Effector CD4-positive, alpha-beta T cell (primary cell): ENCODE results near the gene ZFHX3.
"Not testable (repeated sequence)": the region's sequence is repeated elsewhere in the genome, so short reads cannot be mapped to it uniquely, and the experiment has no call there.

Experiments used
- DNase-seq: peaks from one replicate; pipeline ENCODE4 v3.0.0-alpha.2; 2020

ZFHX3 gene

DNA sequence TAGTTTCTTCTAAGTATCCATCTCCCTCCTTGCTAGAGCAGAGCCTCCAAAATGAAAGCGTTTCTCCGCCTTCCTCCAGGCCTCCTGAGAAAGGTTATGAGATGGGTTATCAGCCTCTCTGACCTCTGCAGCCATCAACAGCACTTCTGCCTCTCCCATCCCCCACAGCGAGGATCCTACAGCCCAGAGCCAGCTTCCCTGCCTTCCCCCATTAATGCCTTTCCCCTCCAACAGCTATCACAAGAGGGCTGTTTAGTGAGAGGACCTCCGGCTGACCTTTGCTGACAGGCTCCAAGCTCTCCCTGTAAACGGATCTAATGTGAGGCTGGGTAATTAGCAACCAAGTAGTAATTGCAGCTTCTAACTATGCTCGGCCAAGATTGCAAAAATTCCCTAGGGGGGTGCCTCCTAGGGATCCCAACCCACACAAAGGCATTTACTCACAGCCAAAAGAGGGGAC, 55.8 kb downstream of the ZFHX3 start:
- DNase-seq: no peak

DNA sequence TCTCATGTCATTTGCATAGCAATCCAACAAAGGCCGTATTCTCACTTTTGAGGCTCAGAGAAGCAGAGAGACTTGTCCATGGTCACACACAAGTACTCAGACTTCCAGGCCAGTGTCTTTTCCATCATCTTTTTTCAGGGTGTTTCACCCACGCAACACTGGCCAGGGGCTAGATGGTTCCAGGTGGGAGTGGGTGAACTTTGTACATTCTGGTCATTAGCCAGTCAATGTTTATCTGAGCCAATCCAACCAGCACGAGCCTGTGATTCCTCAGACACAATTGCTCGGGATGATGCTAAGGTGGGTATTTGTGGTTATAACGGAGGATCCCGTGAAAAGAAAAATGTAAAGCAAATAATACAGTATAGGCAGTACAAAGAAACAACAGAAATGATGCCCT, 56.3 kb downstream of the ZFHX3 start:
- DNase-seq: no peak

GRCh38 chr16:72991211-72991610, 56.7 kb downstream of the ZFHX3 start:
- DNase-seq: no peak

DNA sequence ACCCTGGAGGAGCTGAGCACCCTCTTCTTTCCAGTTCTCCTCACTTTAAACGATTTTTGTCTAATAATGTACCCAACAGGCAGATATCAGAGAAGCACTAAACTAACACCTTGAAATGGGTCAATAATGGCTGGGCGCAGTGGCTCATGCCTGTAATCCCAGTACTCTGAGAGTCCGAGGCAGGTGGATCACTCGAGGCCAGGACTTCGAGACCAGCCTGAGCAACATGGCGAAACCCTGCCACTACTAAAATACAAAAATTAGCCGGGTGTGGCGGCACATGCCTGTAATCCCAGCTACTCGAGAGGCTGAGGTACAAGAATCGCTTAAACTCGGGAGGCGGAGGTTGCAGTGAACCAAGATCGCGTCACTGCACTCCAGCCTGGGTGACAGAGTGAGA, 57.4 kb downstream of the ZFHX3 start:
- DNase-seq: no peak

- no peak for DNase-seq
These were observed 58.1 kb downstream of the ZFHX3 start for GRCh38 chr16:72989579-72990551.

- DNase-seq: not testable (repeated sequence)
These were observed 58.7 kb downstream of the ZFHX3 start for GRCh38 chr16:72989203-72989578.

GRCh38 chr16:72988569-72988968, 59.4 kb downstream of the ZFHX3 start:
- DNase-seq: no peak

DNA sequence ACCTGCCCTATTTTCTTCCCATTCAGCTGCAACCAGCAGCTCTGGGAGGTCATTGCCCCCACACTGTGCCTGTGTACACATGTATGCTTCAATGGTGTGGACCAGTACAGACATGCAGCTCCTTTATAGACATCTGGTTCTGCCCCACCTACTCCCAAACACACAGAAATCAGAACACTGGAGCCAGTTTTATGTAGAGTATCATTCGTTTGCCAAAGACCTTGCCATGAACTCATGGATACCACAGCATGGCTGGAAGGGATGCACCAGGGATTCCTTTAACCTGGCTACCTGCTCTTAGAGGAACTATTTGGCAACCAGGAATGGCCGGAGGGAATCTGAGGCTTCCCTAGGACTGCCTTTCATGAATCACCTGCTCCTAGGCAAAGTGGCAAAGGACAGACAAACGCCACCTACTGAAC, 60.4 kb downstream of the ZFHX3 start:
- no peak for DNase-seq

GRCh38 chr16:72985995-72986394, 61.9 kb downstream of the ZFHX3 start:
- no peak for DNase-seq

DNA sequence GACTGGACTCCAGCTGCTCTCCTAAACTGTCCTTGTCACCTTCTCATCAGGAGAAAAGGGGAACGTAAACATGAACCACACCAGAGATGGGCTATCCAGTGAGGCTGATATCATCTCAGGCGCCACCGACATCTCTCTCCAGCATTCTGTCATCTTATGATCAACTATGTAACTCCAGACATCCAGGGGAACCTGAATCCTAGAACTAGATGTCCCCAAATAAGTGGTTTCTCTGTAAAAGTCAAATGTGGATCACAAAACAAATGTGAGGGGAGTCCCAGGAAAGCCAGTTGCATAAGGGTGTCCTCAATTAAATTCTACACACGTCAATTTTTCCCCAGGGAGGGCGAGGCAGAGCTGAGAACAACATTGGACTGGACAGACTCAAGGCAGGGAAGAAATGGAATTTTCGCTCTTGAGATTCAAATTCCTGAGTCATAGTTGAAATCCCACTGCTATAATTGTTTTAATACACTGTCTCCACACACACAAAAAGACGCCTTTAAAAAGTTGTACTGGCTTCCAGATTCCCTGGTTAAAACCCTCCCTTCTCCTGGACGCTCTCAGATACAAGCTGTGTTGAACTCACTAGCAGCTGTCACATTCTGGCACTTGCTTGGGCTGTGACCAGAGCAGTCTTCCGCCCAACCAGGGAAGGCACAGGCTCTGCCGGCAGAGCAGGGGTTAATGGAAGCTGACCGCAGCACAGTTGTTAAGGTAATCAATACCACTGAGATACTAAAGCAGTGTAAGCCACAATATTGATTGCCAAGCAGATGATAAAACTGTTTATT, 62.6 kb downstream of the ZFHX3 start:
- DNase-seq: no peak

GRCh38 chr16:72983728-72984350, 64.1 kb downstream of the ZFHX3 start:
- DNase-seq: no peak

- no peak for DNase-seq
These were observed 64.7 kb downstream of the ZFHX3 start for GRCh38 chr16:72983241-72983640.

DNA sequence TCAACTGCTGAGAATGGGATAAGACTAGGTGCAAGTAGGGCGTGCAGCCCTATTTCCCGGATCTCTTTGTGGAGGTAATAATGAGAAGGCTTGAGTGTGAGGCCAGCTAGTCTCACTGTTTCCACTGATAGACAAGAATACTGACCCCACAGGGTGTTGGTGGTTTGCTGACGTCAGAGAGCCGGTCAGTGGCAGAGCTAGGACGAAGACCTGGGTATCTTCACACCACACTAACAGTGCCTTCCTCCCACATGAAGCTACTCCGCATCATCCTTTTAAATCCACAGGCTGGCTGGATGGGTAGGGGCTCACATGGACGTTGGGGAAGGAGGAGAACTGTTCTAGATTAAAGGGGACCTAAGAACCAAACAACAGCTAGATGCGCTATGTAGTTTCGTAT, 68.0 kb downstream of the ZFHX3 start:
- DNase-seq: no peak

DNA sequence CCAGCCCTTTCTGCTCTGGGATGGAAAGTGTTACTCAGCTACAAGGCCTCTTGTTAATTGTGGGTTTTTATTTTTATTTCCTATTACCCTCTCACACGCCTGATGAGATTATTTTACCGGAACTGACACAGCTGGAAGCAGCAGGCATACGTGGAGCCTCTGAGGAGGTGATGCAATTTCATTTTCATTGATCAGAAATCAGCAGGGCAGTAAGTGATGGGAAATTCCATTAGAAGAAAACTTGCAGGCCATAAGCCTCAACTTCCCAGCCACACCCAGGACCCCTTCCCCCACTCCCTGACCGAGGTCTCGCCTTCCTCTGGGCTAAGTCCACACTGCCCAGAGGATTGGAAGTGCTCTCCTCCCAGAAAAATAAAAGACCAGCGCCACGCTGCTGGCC, 69.7 kb downstream of the ZFHX3 start:
- no peak for DNase-seq

GRCh38 chr16:72977127-72977526, 70.8 kb downstream of the ZFHX3 start:
- DNase-seq: no peak

DNA sequence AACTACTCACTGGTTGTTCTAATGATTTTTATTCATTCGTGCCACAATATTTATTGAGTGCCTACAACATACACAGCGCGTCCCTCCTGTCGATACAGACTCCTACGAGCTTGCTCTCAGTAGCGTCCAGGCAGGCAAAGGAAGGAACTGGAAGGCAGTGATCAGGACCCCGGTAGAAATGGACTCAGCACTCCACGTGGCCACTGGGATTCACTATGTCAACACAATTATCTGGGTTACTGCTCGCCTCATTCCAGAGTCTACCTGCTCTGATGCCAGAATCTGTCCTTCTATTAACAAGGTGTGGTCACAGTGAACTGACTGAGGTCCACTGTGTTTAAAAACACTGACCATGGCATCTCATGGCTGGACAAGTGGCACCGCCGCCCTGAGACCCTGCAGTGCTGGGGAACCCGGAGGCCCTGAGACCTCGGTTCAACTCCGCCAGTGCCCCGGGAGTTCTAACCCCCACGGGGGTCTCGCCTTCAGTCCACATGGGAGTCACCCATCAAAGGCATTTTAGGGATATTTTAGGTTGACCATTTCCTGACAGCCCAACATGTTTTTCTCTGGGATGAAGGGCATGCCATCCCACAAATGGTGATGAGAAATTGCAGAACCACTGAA, 71.4 kb downstream of the ZFHX3 start:
- DNase-seq: no peak

GRCh38 chr16:72975809-72976437, 72.0 kb downstream of the ZFHX3 start:
- DNase-seq: no peak

DNA sequence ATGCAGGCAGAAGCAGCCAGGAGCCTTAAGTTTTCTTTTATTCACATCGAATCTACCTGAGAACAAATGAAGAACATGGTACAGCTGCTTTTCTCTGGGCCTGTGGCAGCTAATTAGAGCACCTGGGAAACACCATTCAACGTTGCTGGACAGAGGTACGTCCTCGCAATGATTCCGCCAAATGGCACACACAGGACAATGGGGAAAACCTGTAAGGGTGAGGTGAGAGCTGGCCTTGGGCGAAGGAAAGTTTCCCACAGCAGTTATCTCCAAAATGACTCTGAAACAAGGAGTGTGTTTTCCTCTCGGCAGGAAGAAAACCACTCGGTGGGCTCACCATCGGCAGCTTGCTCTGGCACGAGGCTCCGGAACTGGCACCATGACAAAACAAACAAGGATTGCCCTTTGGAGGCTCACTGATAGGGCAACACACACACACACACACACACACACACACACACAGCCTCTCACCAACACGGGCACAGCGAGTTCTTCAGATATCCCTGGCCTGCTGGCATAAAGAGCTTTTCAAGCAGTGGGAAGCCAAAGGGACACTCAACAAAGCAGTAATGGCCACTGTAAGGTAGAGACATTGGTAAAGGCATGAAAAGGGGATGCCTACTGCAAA, 73.7 kb downstream of the ZFHX3 start:
- DNase-seq: no peak

- DNase-seq: no peak
These were observed 74.9 kb downstream of the ZFHX3 start for GRCh38 chr16:72972878-72973571.

DNA sequence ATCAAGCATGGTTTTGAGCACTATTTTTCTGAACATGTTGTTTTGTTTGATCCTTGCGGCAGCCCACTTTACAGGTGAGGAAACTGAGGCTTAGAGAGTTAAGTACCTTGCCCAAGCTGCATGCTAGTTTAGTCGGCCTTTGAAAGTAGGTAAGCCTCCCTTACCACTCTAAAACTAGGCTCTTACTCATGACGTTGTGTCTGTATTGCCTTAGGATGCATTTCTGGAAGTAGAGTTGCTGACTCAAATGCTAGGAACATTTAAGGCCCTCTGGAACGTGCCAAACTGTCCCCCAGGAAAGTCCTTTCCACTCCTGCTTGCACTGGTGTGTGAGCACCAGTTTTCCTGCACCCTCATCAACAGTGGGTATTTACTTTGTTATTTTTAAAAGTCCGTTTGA, 76.6 kb downstream of the ZFHX3 start:
- no peak for DNase-seq

GRCh38 chr16:72970656-72971055, 77.3 kb downstream of the ZFHX3 start:
- DNase-seq: no peak
